Keratinocyte (primary cell): ENCODE data around the gene RPL14. TPM values are rescaled to one million over a fixed set of nuclear protein-coding genes. Genes with fewer than 3 reads are reported as not detected.

Source experiments
- DNase-seq: peaks from one replicate; pipeline ENCODE4 v3.0.0-alpha.2; 2011; ENCODE audit warnings: low read depth, missing footprints, low spot score
- FAIRE-seq: peaks from 2 replicates; lab custom pipeline; 2011; peaks lifted over from hg19 to GRCh38; lab: Jason Lieb, UNC
- H2AFZ ChIP-seq: 2 replicates; pipeline ENCODE4 v1.6.0; 2012; ENCODE audit warnings: low read length, control low read depth, inconsistent platforms; ENCODE audit not compliant: control insufficient read depth
- H3K27ac ChIP-seq: 2 replicates; pipeline ENCODE4 v1.5.1; 2011; ENCODE audit warnings: low read length; ENCODE audit not compliant: control insufficient read depth, insufficient read depth
- H3K27me3 ChIP-seq: 3 replicates; pipeline ENCODE4 v1.6.0; 2011; ENCODE audit warnings: low read length; ENCODE audit not compliant: control insufficient read depth, insufficient read depth; ENCODE audit errors: extremely low read depth
- H3K36me3 ChIP-seq, 2 experiments: 2 replicates in 1 of 2; 3 replicates in 1 of 2; pipeline ENCODE4 v1.5.1; 2011; ENCODE audit warnings: low read length in 2 of 2, mild to moderate bottlenecking in 1 of 2; ENCODE audit not compliant: control insufficient read depth in 2 of 2, insufficient read depth in 2 of 2; ENCODE audit errors: extremely low read depth in 1 of 2
- H3K4me1 ChIP-seq: 3 replicates; pipeline ENCODE4 v1.5.1; 2011; ENCODE audit warnings: low read length; ENCODE audit not compliant: control insufficient read depth, insufficient read depth; ENCODE audit errors: extremely low read depth
- H3K4me2 ChIP-seq: 3 replicates; pipeline ENCODE4 v1.6.0; 2011; ENCODE audit warnings: low read depth, low read length; ENCODE audit not compliant: control insufficient read depth, insufficient read depth; ENCODE audit errors: extremely low read depth
- H3K4me3 ChIP-seq, 3 experiments: fragments of 200-600 bp in 1 of 3; sonication (generic) in 1 of 3; 2 replicates in 2 of 3; 3 replicates in 1 of 3; pipeline ENCODE4 v1.5.1; 2011 to 2016; ENCODE audit warnings: low read length in 3 of 3, mild to moderate bottlenecking in 3 of 3, control low read depth in 2 of 3, inconsistent platforms in 1 of 3, low read depth in 1 of 3, mixed read lengths in 1 of 3, mixed run types in 1 of 3, moderate library complexity in 1 of 3; ENCODE audit not compliant: control insufficient read depth in 2 of 3, insufficient read depth in 2 of 3; ENCODE audit errors: extremely low read depth in 1 of 3
- H3K79me2 ChIP-seq: 2 replicates; pipeline ENCODE4 v1.6.0; 2012; ENCODE audit warnings: low read length; ENCODE audit not compliant: control insufficient read depth, insufficient read depth
- H3K9ac ChIP-seq: 3 replicates; pipeline ENCODE4 v1.6.0; 2011; ENCODE audit warnings: low read length; ENCODE audit not compliant: control insufficient read depth, insufficient read depth; ENCODE audit errors: extremely low read depth
- H3K9me1 ChIP-seq: 3 replicates; pipeline ENCODE4 v1.6.0; 2011; ENCODE audit warnings: low read length; ENCODE audit not compliant: control insufficient read depth, insufficient read depth; ENCODE audit errors: extremely low read depth
- H3K9me3 ChIP-seq: 2 replicates; pipeline ENCODE4 v1.5.1; 2012; ENCODE audit warnings: low read depth, low read length; ENCODE audit not compliant: control insufficient read depth
- H4K20me1 ChIP-seq: 3 replicates; pipeline ENCODE4 v1.6.0; 2011; ENCODE audit warnings: low read length; ENCODE audit not compliant: control insufficient read depth, insufficient read depth; ENCODE audit errors: extremely low read depth
- EZH2 ChIP-seq: IDR thresholded peaks from one replicate; pipeline ENCODE4 v1.6.1; 2012; ENCODE audit warnings: inconsistent platforms, mild to moderate bottlenecking, low read length, moderate library complexity
- dilution Hi-C: fragments of 300-500 bp; cut with MboI; formaldehyde crosslinking; loops from one replicate; pipeline ENCODE4 v1.7.0; 2020; ENCODE audit warnings: low sequenced_read_pairs; ENCODE audit not compliant: extremely low pct_ligation_motif_present
- polyA plus RNA-seq, 5 experiments: library from polyadenylated mRNA; depleted of rRNA in 3 of 5; stranded (reverse) in 3 of 5; stranded (forward) in 1 of 5; unstranded in 1 of 5; fragments of >200 nt; gene quantifications; 1 replicate in 1 of 5; 2 replicates in 3 of 5; 3 replicates in 1 of 5; pipeline versions ENCODE4 v1.2.1 to v1.2.3, GENCODE V29; 2011 to 2012; ENCODE audit warnings: missing spikeins in 2 of 5, low read depth in 1 of 5, low replicate concordance in 1 of 5
- TF ChIP-seq, protein P1 (sequence below), 3 experiments: IDR thresholded peaks in 1 of 3; conservative IDR thresholded peaks in 1 of 3; optimal IDR thresholded peaks in 1 of 3; 2 replicates in 2 of 3; 3 replicates in 1 of 3; pipeline versions ENCODE3 to v1.5.1; 2011; ENCODE audit warnings: low read length in 3 of 3, mild to moderate bottlenecking in 3 of 3, moderate library complexity in 2 of 3, control low read depth in 1 of 3, inconsistent platforms in 1 of 3; ENCODE audit not compliant: insufficient read depth in 2 of 3; ENCODE audit errors: extremely low read depth in 1 of 3

RPL14 gene
- polyA plus RNA-seq, 1 donor (not counting 4 experiments of a cell fraction or from before 2014, with no cell fraction given): 585 TPM

DNA sequence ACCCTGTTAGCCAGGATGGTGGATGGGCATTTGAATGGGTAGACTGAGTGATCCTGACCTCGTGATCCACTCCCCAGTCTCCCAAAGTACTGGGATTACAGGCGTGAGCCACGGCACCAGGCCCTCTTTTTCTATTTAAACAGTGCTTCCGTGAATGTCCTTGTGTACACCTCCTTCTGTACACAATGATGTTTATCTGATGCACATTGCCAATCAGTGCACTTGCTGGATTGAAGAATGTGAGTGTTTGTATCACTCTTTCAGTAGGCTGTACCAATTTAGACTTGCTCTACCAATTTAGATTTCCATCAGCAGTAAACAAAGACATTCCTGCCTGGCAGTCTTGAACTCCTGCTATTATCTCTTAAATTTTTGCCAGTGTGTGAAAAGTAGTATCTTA, 10.9 kb downstream of the RPL14 start:
- TF ChIP-seq, protein P1, sequence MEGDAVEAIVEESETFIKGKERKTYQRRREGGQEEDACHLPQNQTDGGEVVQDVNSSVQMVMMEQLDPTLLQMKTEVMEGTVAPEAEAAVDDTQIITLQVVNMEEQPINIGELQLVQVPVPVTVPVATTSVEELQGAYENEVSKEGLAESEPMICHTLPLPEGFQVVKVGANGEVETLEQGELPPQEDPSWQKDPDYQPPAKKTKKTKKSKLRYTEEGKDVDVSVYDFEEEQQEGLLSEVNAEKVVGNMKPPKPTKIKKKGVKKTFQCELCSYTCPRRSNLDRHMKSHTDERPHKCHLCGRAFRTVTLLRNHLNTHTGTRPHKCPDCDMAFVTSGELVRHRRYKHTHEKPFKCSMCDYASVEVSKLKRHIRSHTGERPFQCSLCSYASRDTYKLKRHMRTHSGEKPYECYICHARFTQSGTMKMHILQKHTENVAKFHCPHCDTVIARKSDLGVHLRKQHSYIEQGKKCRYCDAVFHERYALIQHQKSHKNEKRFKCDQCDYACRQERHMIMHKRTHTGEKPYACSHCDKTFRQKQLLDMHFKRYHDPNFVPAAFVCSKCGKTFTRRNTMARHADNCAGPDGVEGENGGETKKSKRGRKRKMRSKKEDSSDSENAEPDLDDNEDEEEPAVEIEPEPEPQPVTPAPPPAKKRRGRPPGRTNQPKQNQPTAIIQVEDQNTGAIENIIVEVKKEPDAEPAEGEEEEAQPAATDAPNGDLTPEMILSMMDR (optimal IDR thresholded peaks at IDR 0.05 in 1 of 3, IDR thresholded peaks at IDR 0.05 in 1 of 3, conservative IDR thresholded peaks at IDR 0.05 in 1 of 3; ENCODE audit: extremely low read depth in 1 of 3, insufficient read depth in 2 of 3, low read length in 3 of 3): no peak
- TF ChIP-seq EZH2: no peak
- dilution Hi-C loops: no loop called here
- H3K4me1 ChIP-seq: no peaks in the 10 kb centered on the region
- H3K36me3 ChIP-seq: peaks cover 10 to 22% of the 10 kb centered on the region in 2 experiments
- H3K4me3 ChIP-seq: no peak overlapping the region
- DNase-seq: no peak
- no peaks in the 10 kb centered on the region for H3K9me1 ChIP-seq
- no peaks in the 10 kb centered on the region for H3K79me2 ChIP-seq
- H3K27ac ChIP-seq: no peak overlapping the region
- no peak overlapping the region for H3K9ac ChIP-seq
- H4K20me1 ChIP-seq: peaks cover 6% of the 10 kb centered on the region
- no peaks in the 10 kb centered on the region for H3K27me3 ChIP-seq
- no peaks in the 10 kb centered on the region for H3K9me3 ChIP-seq
- FAIRE-seq: no peak
- H3K4me2 ChIP-seq: no peak overlapping the region
- no peak overlapping the region for H2AFZ ChIP-seq

DNA sequence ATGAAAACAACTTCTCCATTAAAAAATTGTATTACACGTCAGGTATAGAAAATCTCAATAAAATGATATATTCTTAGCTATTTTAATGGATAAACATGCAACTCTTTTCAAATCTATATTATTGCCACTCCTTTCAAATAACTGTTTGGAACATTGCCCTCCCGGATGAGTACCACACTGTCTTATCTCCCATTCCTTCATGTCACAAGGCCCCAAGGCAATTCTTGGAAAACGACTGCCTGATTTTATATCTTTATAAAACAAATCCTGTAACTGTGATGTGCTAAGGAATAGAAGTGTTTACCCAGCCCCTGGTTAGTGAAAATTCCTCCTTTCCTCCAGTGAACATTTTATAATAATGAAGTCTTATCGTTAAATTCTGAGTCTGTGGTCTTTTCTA, 13.6 kb downstream of the RPL14 start:
- H3K4me2 ChIP-seq: no peak overlapping the region
- TF ChIP-seq EZH2: no peak
- TF ChIP-seq, protein P1 (optimal IDR thresholded peaks at IDR 0.05 in 1 of 3, IDR thresholded peaks at IDR 0.05 in 1 of 3, conservative IDR thresholded peaks at IDR 0.05 in 1 of 3; ENCODE audit: extremely low read depth in 1 of 3, insufficient read depth in 2 of 3, low read length in 3 of 3): no peak
- no peak overlapping the region for H3K4me3 ChIP-seq
- H3K9ac ChIP-seq: no peak overlapping the region
- H3K27ac ChIP-seq: no peak overlapping the region
- H3K79me2 ChIP-seq: no peaks in the 10 kb centered on the region
- no peaks in the 10 kb centered on the region for H3K9me1 ChIP-seq
- no peaks in the 10 kb centered on the region for H3K27me3 ChIP-seq
- no peaks in the 10 kb centered on the region for H4K20me1 ChIP-seq
- no peak for DNase-seq
- no peak overlapping the region for H2AFZ ChIP-seq
- no peaks in the 10 kb centered on the region for H3K9me3 ChIP-seq
- H3K36me3 ChIP-seq: peaks cover 0 to 3% of the 10 kb centered on the region in 2 experiments
- dilution Hi-C loops: no loop called here
- FAIRE-seq: no peak
- H3K4me1 ChIP-seq: no peaks in the 10 kb centered on the region
